Umbilical cord (tissue), 1 donor: Measurements from ENCODE around the gene PSMD5. TPM values are rescaled to one million over a fixed set of nuclear protein-coding genes. Genes with fewer than 3 reads are reported as not detected.

Experiments
- total RNA-seq: library from RNA; depleted of rRNA; stranded (reverse); fragments of >200 nt; gene quantifications from one replicate; pipeline ENCODE4 v1.2.3, GENCODE V29; 2014; ENCODE audit warnings: low replicate concordance; ENCODE audit not compliant: insufficient read depth

Gene PSMD5
- total RNA-seq, 1 donor from 2014 or later, result 57.8 TPM

Other genes starting within 250 kb of the PSMD5 start
- gene MEGF9, start 128.5 kb downstream of the PSMD5 start, total RNA-seq, result 7.9 TPM
- 65.0 TPM for gene FBXW2, start 49.5 kb downstream of the PSMD5 start, total RNA-seq
- gene PHF19, start 34.3 kb upstream of the PSMD5 start, total RNA-seq, result 20.0 TPM
- gene TRAF1, start 83.9 kb upstream of the PSMD5 start, total RNA-seq, result 12.5 TPM
- gene C5, start 207.4 kb upstream of the PSMD5 start, total RNA-seq, result 8.2 TPM
- 15.9 TPM for gene CNTRL, start 232.0 kb upstream of the PSMD5 start, total RNA-seq